Cardiac fibroblast (primary cell): ENCODE data around the gene B3GNT7.

Experiments used
- DNase-seq, 2 donors: peaks; one replicate each; pipeline versions ENCODE4 v3.0.0 to v3.0.0-alpha.2; 2010; ENCODE audit warnings: low read depth in 2 of 2
- H3K4me3 ChIP-seq, 2 donors: replicated peaks in 1 of 2; 1 replicate in 1 of 2; 2 replicates in 1 of 2; pipeline ENCODE4 v1.5.1; 2011; ENCODE audit warnings: low read depth in 2 of 2, low read length in 2 of 2, mild to moderate bottlenecking in 2 of 2, moderate library complexity in 1 of 2
- TF ChIP-seq, protein P1 (sequence below): IDR thresholded peaks from one replicate; pipeline ENCODE4 v1.5.1; 2011; ENCODE audit warnings: low read depth, mild to moderate bottlenecking, low read length, inconsistent platforms

Gene B3GNT7

DNA sequence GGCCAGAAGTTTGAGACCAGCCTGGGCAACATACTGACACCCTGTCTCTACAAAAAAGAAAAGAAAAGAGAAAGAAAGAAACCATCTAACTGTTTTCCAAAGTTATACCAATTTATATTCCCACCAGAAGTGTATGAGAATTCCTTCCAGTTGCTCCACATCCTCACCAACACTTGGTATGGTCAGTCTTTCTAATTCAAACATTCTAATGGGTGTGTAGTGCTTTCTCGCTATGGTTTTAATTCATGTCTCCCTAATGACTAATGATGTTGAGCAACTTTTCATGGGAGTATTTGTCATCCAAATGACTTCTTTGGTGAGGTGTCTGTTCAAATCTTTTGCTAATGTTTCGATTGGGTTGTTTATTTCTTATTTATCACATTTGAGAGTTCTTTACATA, 10.5 kb upstream of the B3GNT7 start:
- TF ChIP-seq, protein P1, sequence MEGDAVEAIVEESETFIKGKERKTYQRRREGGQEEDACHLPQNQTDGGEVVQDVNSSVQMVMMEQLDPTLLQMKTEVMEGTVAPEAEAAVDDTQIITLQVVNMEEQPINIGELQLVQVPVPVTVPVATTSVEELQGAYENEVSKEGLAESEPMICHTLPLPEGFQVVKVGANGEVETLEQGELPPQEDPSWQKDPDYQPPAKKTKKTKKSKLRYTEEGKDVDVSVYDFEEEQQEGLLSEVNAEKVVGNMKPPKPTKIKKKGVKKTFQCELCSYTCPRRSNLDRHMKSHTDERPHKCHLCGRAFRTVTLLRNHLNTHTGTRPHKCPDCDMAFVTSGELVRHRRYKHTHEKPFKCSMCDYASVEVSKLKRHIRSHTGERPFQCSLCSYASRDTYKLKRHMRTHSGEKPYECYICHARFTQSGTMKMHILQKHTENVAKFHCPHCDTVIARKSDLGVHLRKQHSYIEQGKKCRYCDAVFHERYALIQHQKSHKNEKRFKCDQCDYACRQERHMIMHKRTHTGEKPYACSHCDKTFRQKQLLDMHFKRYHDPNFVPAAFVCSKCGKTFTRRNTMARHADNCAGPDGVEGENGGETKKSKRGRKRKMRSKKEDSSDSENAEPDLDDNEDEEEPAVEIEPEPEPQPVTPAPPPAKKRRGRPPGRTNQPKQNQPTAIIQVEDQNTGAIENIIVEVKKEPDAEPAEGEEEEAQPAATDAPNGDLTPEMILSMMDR: no peak
- DNase-seq: peak in 1 of 2 donors; percentile 40
- no peak overlapping the region for H3K4me3 ChIP-seq

GRCh38 chr2:231385429-231385828, 10.1 kb upstream of the B3GNT7 start:
- no peak for DNase-seq
- no peak overlapping the region for H3K4me3 ChIP-seq
- TF ChIP-seq, protein P1: no peak

DNA sequence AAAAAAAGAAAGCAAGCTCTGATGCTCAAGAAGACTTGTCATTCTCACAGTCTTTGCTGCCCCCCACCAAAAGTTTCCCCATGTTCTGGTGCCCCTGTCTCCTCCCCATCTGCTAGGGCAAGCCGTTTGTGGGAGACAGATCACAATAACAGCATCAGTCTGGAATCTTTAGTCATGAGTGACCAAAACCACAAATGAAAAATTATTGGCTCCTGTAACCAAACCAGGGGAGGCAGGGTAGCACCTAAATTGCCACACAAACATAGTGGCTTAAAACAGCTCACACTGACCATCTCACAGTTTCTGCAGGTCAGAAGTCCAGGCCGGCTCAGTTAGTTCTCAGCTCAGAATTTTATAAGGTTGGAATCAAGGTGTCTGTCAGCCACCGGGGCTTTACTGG, 9.1 kb upstream of the B3GNT7 start:
- H3K4me3 ChIP-seq: no peak overlapping the region
- peak; percentile 24 to 81 for DNase-seq
- TF ChIP-seq, protein P1: no peak

- DNase-seq: peak; percentile 36 to 61
- TF ChIP-seq, protein P1: peak; percentile 1
- H3K4me3 ChIP-seq: no peak overlapping the region
Measured at GRCh38 chr2:231387904-231388724, 7.4 kb upstream of the B3GNT7 start.

DNA sequence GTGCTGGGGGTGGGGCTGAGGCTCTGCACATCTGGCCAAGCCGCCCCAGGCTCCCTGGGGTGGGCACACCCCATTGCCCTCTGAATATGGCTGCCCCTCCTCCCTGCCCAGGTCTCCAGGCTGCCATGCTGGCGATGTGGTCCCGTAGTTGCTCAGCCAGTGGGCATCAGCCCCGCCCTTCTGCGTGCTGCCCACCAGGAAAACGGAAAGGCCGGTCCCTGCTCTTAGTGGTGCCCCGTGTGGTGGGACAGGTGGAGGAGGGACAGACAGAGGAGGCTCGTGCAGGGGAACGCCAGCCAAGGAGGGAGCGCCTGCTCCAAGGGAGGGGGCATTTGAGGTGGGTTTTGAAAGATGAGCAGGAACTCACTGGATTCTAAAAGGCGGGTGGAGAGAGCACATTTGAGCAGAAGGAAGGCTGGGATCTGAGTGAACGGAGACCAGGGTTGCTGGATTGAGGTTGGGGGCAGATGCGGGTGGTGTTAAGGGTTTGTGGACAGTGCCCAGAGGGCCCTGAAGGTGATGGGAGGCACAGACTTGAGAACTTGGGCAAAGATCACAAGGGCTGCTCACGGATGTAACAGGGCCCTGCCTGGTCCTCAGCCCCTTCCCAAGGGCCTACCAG, 6.7 kb upstream of the B3GNT7 start:
- no peak overlapping the region for H3K4me3 ChIP-seq
- no peak for DNase-seq
- TF ChIP-seq, protein P1: no peak

- TF ChIP-seq, protein P1: no peak
- no peak for DNase-seq
- no peak overlapping the region for H3K4me3 ChIP-seq
Measured at GRCh38 chr2:231390667-231391066, 4.8 kb upstream of the B3GNT7 start.
